RWPE1 (cell line): ENCODE measurements around the gene ABCF1.

Experiments
- CTCF ChIA-PET: fragments of 350-600 bp; sonication (Branson Sonifier 250); formaldehyde crosslinking; extraction: SDS; loops from one replicate; lab custom pipeline; 2021; lab: Yijun Ruan, JAX
- POLR2A ChIA-PET: fragments of 400-600 bp; formaldehyde crosslinking; extraction: SDS; loops from one replicate; lab custom pipeline; 2020; ENCODE audit warnings: antibody characterized with exemption; ENCODE audit not compliant: low non-redundant PET; lab: Yijun Ruan, JAX
- DNase-seq: peaks from one replicate; pipeline ENCODE4 v3.0.0; 2012; ENCODE audit warnings: low spot score
- H3K27ac ChIP-seq: fragments of 450-650 bp; 2 replicates; pipeline ENCODE4 v1.5.1; 2017
- CTCF ChIP-seq: fragments of 450-650 bp; conservative IDR thresholded peaks from 2 replicates; pipeline ENCODE4 v1.5.1; 2017; ENCODE audit warnings: low read depth, mild to moderate bottlenecking

The ABCF1 gene

GRCh38 chr6:30625511-30625910 lies 54.3 kb downstream of the ABCF1 start:
- ChIA-PET CTCF (interaction anchor here (0.7 kb wide), 1 partner anchor 11 kb away, joined by 8 read pairs; no protein-coding TSS in a partner anchor), POLR2A (no interaction called here)
- TF ChIP-seq CTCF = no peak
- peak overlapping the region; percentile 78 for H3K27ac ChIP-seq
- no peak for DNase-seq

- DNase-seq = peak; percentile 91
- no peak; the same call in 1 of the 2 replicates for TF ChIP-seq CTCF
- POLR2A ChIA-PET = no interaction called here
- CTCF ChIA-PET = interaction anchor here (0.7 kb wide), 2 partner anchors 13 to 14 kb away, joined by 4 read pairs; no protein-coding TSS in a partner anchor
- peak within 1 kb of the TSS; percentile 78 for H3K27ac ChIP-seq
These were observed 55.5 kb downstream of the ABCF1 start, which contains the start of gene ATAT1 for GRCh38 chr6:30626484-30627366. Gene ATAT1, plus strand, starts transcription at chr6:30626874.

GRCh38 chr6:30635834-30636233 lies 64.6 kb downstream of the ABCF1 start:
- ChIA-PET CTCF (no interaction called here), POLR2A (no interaction called here)
- TF ChIP-seq CTCF = no peak

GRCh38 chr6:30640481-30640880 lies 69.2 kb downstream of the ABCF1 start:
- TF ChIP-seq CTCF = no peak
- H3K27ac ChIP-seq = no peak overlapping the region
- ChIA-PET CTCF (interaction anchor here (0.6 to 0.8 kb wide), 2 partner anchors 14 to 89 kb away, joined by 3 to 4 read pairs; no protein-coding TSS in a partner anchor), POLR2A (interaction anchor here (1.2 kb wide), 1 partner anchor 12 kb away, joined by 3 read pairs; no protein-coding TSS in a partner anchor)
- DNase-seq = no peak

More at GRCh38 chr6:30635834-30636233, 64.6 kb downstream of the ABCF1 start:
- no peak overlapping the region for H3K27ac ChIP-seq
- DNase-seq = no peak

- ChIA-PET POLR2A (interaction anchor here (0.6 to 1.2 kb wide), 2 partner anchors 12 to 24 kb away, joined by 3 read pairs; partner anchors contain the start of gene PPP1R10), CTCF (interaction anchor here (0.6 to 0.8 kb wide), 4 partner anchors 15 to 88 kb away, joined by 3 to 4 read pairs (median 4); no protein-coding TSS in a partner anchor)
- DNase-seq = no peak
- no peak overlapping the region for H3K27ac ChIP-seq
- no peak for TF ChIP-seq CTCF
These were observed 69.8 kb downstream of the ABCF1 start for GRCh38 chr6:30641048-30641447.
